Lower leg skin (tissue), 4 donors: ENCODE measurements around the gene SUPT4H1. TPM values are rescaled to one million over a fixed set of nuclear protein-coding genes. Genes with fewer than 3 reads are reported as not detected.

ENCODE experiments used
- DNase-seq, 2 donors: peaks; one replicate each; pipeline ENCODE4 v3.0.0-alpha.2; 2019; ENCODE audit warnings: low spot score in 2 of 2
- H3K4me3 ChIP-seq: fragments of 200-600 bp; sonication (generic); 2 replicates; pipeline ENCODE4 v1.5.1; 2017; ENCODE audit warnings: mild to moderate bottlenecking, low read depth; ENCODE audit not compliant: poor library complexity, severe bottlenecking
- POLR2A ChIP-seq, 2 donors: fragments of 450-650 bp; IDR thresholded peaks; one replicate each; pipeline ENCODE4 v1.6.1; 2016 to 2017; ENCODE audit warnings: antibody characterized with exemption in 2 of 2, mild to moderate bottlenecking in 1 of 2, moderate library complexity in 1 of 2
- WGBS, 2 donors: methylation state at CpG; one replicate each; pipeline ENCODE4 v1.1.5; 2018; 5-methylcytosine and 5-hydroxymethylcytosine counted together
- intact Hi-C: fragments of 100-400 bp; cut with DNase I; formaldehyde crosslinking; loops from one replicate; pipeline ENCODE4 v1.15.0; 2023; ENCODE audit warnings: low total_unique reads
- total RNA-seq, 4 donors: library from RNA; depleted of rRNA; stranded (reverse); fragments of >200 nt; gene quantifications; one replicate each; pipeline ENCODE4 v1.1.0, GENCODE V29; 2016
- TF ChIP-seq, protein P1 (sequence below), 3 donors: fragments of 450-650 bp; IDR thresholded peaks; one replicate each; pipeline ENCODE4 v1.5.1; 2016; ENCODE audit warnings: antibody characterized with exemption in 3 of 3, mild to moderate bottlenecking in 3 of 3, moderate library complexity in 2 of 3

Gene SUPT4H1
- total RNA-seq, 4 donors from 2014 or later, result 49.5 to 89.7 (median 57.5) TPM

- WGBS, 2 donors, result 78 to 80% methylated on average over 3 to 5 of the region's 8 CpGs
- intact Hi-C loops, result no loop called here
- no peak for TF ChIP-seq POLR2A (IDR thresholded peaks at IDR 0.05)
- TF ChIP-seq, protein P1, sequence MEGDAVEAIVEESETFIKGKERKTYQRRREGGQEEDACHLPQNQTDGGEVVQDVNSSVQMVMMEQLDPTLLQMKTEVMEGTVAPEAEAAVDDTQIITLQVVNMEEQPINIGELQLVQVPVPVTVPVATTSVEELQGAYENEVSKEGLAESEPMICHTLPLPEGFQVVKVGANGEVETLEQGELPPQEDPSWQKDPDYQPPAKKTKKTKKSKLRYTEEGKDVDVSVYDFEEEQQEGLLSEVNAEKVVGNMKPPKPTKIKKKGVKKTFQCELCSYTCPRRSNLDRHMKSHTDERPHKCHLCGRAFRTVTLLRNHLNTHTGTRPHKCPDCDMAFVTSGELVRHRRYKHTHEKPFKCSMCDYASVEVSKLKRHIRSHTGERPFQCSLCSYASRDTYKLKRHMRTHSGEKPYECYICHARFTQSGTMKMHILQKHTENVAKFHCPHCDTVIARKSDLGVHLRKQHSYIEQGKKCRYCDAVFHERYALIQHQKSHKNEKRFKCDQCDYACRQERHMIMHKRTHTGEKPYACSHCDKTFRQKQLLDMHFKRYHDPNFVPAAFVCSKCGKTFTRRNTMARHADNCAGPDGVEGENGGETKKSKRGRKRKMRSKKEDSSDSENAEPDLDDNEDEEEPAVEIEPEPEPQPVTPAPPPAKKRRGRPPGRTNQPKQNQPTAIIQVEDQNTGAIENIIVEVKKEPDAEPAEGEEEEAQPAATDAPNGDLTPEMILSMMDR (IDR thresholded peaks at IDR 0.05), result no peak
- no peak overlapping the region for H3K4me3 ChIP-seq
- DNase-seq, result peak in 1 of 2 donors; percentile 74
Observed at GRCh38 chr17:58305626-58306025, 46.4 kb downstream of the SUPT4H1 start.

GRCh38 chr17:58304750-58305486 is 47.1 kb downstream of the SUPT4H1 start:
- intact Hi-C loops, result no loop called here
- H3K4me3 ChIP-seq, result no peak overlapping the region
- peak in 1 of 2 donors; percentile 84 for DNase-seq
- 82 to 88% methylated on average over 13 to 14 of the region's 14 CpGs for WGBS, 2 donors
- TF ChIP-seq, protein P1 (IDR thresholded peaks at IDR 0.05), result no peak
- no peak for TF ChIP-seq POLR2A (IDR thresholded peaks at IDR 0.05)

GRCh38 chr17:58303971-58304749 is 47.8 kb downstream of the SUPT4H1 start:
- peak in 1 of 2 donors; percentile 82 for DNase-seq
- H3K4me3 ChIP-seq, result no peak overlapping the region
- TF ChIP-seq, protein P1 (IDR thresholded peaks at IDR 0.05), result no peak
- TF ChIP-seq POLR2A (IDR thresholded peaks at IDR 0.05), result no peak
- WGBS, 2 donors, result 44 to 49% methylated on average over 10 of the region's 10 CpGs
- intact Hi-C loops, result no loop called here

GRCh38 chr17:58302919-58303585 is 48.9 kb downstream of the SUPT4H1 start:
- H3K4me3 ChIP-seq, result no peak overlapping the region
- TF ChIP-seq, protein P1 (IDR thresholded peaks at IDR 0.05), result no peak
- TF ChIP-seq POLR2A (IDR thresholded peaks at IDR 0.05), result no peak
- intact Hi-C loops, result no loop called here
- 76 to 89% methylated on average over 9 of the region's 9 CpGs for WGBS, 2 donors
- peak in 1 of 2 donors; percentile 63 for DNase-seq

GRCh38 chr17:58302171-58302918 is 49.7 kb downstream of the SUPT4H1 start:
- no peak overlapping the region for H3K4me3 ChIP-seq
- peak; percentile 9 to 72 for DNase-seq
- intact Hi-C loops, result no loop called here
- WGBS, 2 donors, result 92 to 94% methylated on average over 8 to 9 of the region's 9 CpGs
- TF ChIP-seq, protein P1 (IDR thresholded peaks at IDR 0.05), result no peak
- TF ChIP-seq POLR2A (IDR thresholded peaks at IDR 0.05), result no peak
